ENCODE results near the gene GABRR2.

DNA sequence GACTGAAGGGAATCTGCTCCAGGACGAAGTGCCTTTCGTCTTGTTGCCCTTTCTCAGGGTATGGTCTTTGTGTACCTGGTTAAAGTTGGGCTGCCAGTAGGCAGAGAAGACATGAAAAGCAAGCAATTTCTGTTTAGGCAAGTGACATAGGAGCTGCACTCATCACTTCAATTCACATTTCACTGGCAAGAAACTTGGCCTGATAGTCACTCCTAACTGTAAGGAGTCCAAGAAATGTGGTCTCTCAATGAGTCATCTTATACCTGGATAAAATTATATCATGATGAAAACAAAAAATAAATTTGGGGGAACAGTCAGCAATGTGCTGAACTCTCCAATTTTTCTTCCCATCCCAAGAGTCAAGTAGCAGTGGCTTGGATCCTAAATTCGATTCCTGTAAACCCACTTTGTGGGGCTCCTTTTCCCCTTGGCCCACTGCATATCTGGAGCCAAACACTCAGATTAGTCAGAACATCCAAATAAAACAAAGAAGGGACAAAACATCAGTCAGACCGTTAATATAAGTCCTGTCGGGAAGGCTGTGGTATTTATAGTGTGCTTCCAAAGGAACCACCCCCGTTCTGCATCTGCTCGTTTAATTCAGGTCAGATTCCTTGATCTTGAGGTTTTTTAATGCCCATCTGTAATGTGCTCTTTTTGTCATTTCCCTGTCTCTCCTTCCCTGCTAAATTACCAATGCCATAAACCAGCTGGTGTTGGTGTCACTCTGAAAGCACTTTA lies 93.0 kb downstream of the GABRR2 start:
- TF ChIP-seq, protein P1, sequence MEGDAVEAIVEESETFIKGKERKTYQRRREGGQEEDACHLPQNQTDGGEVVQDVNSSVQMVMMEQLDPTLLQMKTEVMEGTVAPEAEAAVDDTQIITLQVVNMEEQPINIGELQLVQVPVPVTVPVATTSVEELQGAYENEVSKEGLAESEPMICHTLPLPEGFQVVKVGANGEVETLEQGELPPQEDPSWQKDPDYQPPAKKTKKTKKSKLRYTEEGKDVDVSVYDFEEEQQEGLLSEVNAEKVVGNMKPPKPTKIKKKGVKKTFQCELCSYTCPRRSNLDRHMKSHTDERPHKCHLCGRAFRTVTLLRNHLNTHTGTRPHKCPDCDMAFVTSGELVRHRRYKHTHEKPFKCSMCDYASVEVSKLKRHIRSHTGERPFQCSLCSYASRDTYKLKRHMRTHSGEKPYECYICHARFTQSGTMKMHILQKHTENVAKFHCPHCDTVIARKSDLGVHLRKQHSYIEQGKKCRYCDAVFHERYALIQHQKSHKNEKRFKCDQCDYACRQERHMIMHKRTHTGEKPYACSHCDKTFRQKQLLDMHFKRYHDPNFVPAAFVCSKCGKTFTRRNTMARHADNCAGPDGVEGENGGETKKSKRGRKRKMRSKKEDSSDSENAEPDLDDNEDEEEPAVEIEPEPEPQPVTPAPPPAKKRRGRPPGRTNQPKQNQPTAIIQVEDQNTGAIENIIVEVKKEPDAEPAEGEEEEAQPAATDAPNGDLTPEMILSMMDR (conservative IDR thresholded peaks at IDR 0.05; ENCODE audit: low read length) = no peak
- TF ChIP-seq EZH2phosphoT487 (IDR thresholded peaks at IDR 0.05; ENCODE audit: borderline replicate concordance) = no peak

Measured in Loucy (cell line).